Activated CD4-positive, alpha-beta T cell treated with anti-CD3 and anti-CD28 coated beads, Interleukin-2, amount 10 ng/mL, durations not matched to agents 7 days and 5 days (primary cell): Measurements from ENCODE around the gene RPRD1B. TPM values are rescaled to one million over a fixed set of nuclear protein-coding genes. Genes with fewer than 3 reads are reported as not detected.

Source experiments
- CTCF ChIA-PET: fragments of 350-600 bp; sonication (Branson Sonifier 250); formaldehyde crosslinking; loops from one replicate; lab custom pipeline; 2021; ENCODE audit warnings: antibody characterized with exemption; lab: Charles Lee
- POLR2A ChIA-PET: fragments of 350-600 bp; sonication (Branson Sonifier 250); formaldehyde crosslinking; loops from one replicate; lab custom pipeline; 2021; ENCODE audit warnings: antibody characterized with exemption; lab: Charles Lee
- DNase-seq: peaks from one replicate; pipeline ENCODE4 v3.0.0-alpha.2; 2020
- H3K27ac Mint-ChIP-seq: one replicate; pipeline ENCODE4 v1.8.0; 2021; ENCODE audit warnings: mild to moderate bottlenecking, moderate library complexity, mixed read lengths
- H3K27me3 Mint-ChIP-seq: one replicate; pipeline ENCODE4 v1.8.0; 2021; ENCODE audit warnings: mixed read lengths
- H3K36me3 Mint-ChIP-seq: one replicate; pipeline ENCODE4 v1.8.0; 2021; ENCODE audit warnings: low read depth, mixed read lengths
- H3K4me1 Mint-ChIP-seq: one replicate; pipeline ENCODE4 v1.8.0; 2021; ENCODE audit warnings: mixed read lengths
- H3K4me3 Mint-ChIP-seq: one replicate; pipeline ENCODE4 v1.8.0; 2021; ENCODE audit warnings: mild to moderate bottlenecking, moderate library complexity, mixed read lengths
- H3K9me3 Mint-ChIP-seq: one replicate; pipeline ENCODE4 v1.8.0; 2021; ENCODE audit warnings: mixed read lengths
- total RNA-seq, 2 experiments: library from RNA; stranded (reverse); gene quantifications; one replicate each; pipeline ENCODE4 v1.2.3, GENCODE V29; 2021

The RPRD1B gene
- total RNA-seq, 2 experiments from 2014 or later = 35.9 to 37.0 TPM

- peaks cover 51% of the 10 kb centered on the region for H3K4me1 Mint-ChIP-seq
- peaks cover 3% of the 10 kb centered on the region for H3K9me3 Mint-ChIP-seq
- ChIA-PET POLR2A (no interaction called here), CTCF (no interaction called here)
- no peak for DNase-seq
- no peaks in the 10 kb centered on the region for H3K27me3 Mint-ChIP-seq
- H3K36me3 Mint-ChIP-seq = peaks cover 36% of the 10 kb centered on the region
- H3K4me3 Mint-ChIP-seq = no peak overlapping the region
- H3K27ac Mint-ChIP-seq = no peak overlapping the region
Observed at GRCh38 chr20:38029453-38029852, 4.1 kb upstream of the RPRD1B start.

- H3K27ac Mint-ChIP-seq = peak overlapping the region; percentile 99
- peaks cover 60% of the 10 kb centered on the region for H3K4me1 Mint-ChIP-seq
- peak overlapping the region; percentile 97 for H3K4me3 Mint-ChIP-seq
- no peaks in the 10 kb centered on the region for H3K27me3 Mint-ChIP-seq
- peaks cover 30% of the 10 kb centered on the region for H3K36me3 Mint-ChIP-seq
- H3K9me3 Mint-ChIP-seq = peaks cover 3% of the 10 kb centered on the region
- POLR2A ChIA-PET = no interaction called here
- DNase-seq = no peak
- CTCF ChIA-PET = interaction anchor here (1.7 to 2.3 kb wide), 2 partner anchors 11 to 33 kb away, joined by 3 to 7 read pairs; no protein-coding TSS in a partner anchor
Observed at GRCh38 chr20:38031957-38032356, 1.6 kb upstream of the RPRD1B start.

- peak; percentile 61 for DNase-seq
- peaks cover 66% of the 10 kb centered on the region for H3K4me1 Mint-ChIP-seq
- H3K9me3 Mint-ChIP-seq = peaks cover 3% of the 10 kb centered on the region
- ChIA-PET CTCF (interaction anchor here (1.2 to 2.3 kb wide), 7 partner anchors 9 to 402 kb away, joined by 3 to 7 read pairs (median 4); partner anchors contain the start of gene SNHG17), POLR2A (interaction anchor here (0.5 kb wide), 1 partner anchor 40 kb away, joined by 3 read pairs; no protein-coding TSS in a partner anchor)
- H3K4me3 Mint-ChIP-seq = peak overlapping the region; percentile 97
- no peaks in the 10 kb centered on the region for H3K27me3 Mint-ChIP-seq
- H3K36me3 Mint-ChIP-seq = peaks cover 34% of the 10 kb centered on the region
- peak overlapping the region; percentile 99 for H3K27ac Mint-ChIP-seq
Observed at GRCh38 chr20:38032585-38033329, 789 bp upstream of the RPRD1B start.

GRCh38 chr20:38034108-38034649 lies 633 bp downstream of the RPRD1B start:
- Mint-ChIP-seq H3K27me3 (no peaks in the 10 kb centered on the region), H3K36me3 (peaks cover 27% of the 10 kb centered on the region), H3K4me3 (peak overlapping the region; percentile 97), H3K4me1 (peaks cover 57% of the 10 kb centered on the region), H3K9me3 (peaks cover 3% of the 10 kb centered on the region), H3K27ac (peak overlapping the region; percentile 99)
- ChIA-PET CTCF (interaction anchor here (0.7 to 2.3 kb wide), 5 partner anchors 9 to 401 kb away, joined by 4 to 7 read pairs (median 5); partner anchors contain the start of gene SNHG17), POLR2A (no interaction called here)
- no peak for DNase-seq

GRCh38 chr20:38034961-38035360 lies 1.4 kb downstream of the RPRD1B start:
- DNase-seq = no peak
- POLR2A ChIA-PET = no interaction called here
- H3K4me1 Mint-ChIP-seq = peaks cover 52% of the 10 kb centered on the region
- H3K27me3 Mint-ChIP-seq = no peaks in the 10 kb centered on the region
- H3K27ac Mint-ChIP-seq = peak overlapping the region; percentile 99
- CTCF ChIA-PET = interaction anchor here (2.2 kb wide), 1 partner anchor 11 kb away, joined by 5 read pairs; no protein-coding TSS in a partner anchor
- H3K9me3 Mint-ChIP-seq = no peaks in the 10 kb centered on the region
- H3K36me3 Mint-ChIP-seq = peaks cover 20% of the 10 kb centered on the region
- H3K4me3 Mint-ChIP-seq = peak overlapping the region; percentile 97

GRCh38 chr20:38036366-38036765 lies 2.8 kb downstream of the RPRD1B start:
- CTCF ChIA-PET = interaction anchor here (2.2 kb wide), 1 partner anchor 10 kb away, joined by 5 read pairs; no protein-coding TSS in a partner anchor
- peaks cover 45% of the 10 kb centered on the region for H3K4me1 Mint-ChIP-seq
- no peaks in the 10 kb centered on the region for H3K27me3 Mint-ChIP-seq
- H3K27ac Mint-ChIP-seq = no peak overlapping the region
- peaks cover 20% of the 10 kb centered on the region for H3K36me3 Mint-ChIP-seq
- no peaks in the 10 kb centered on the region for H3K9me3 Mint-ChIP-seq
- POLR2A ChIA-PET = no interaction called here
- no peak overlapping the region for H3K4me3 Mint-ChIP-seq
- DNase-seq = no peak

GRCh38 chr20:38040276-38040675 lies 6.7 kb downstream of the RPRD1B start:
- peaks cover 32% of the 10 kb centered on the region for H3K4me1 Mint-ChIP-seq
- ChIA-PET CTCF (no interaction called here), POLR2A (no interaction called here)
- DNase-seq = no peak
- H3K27me3 Mint-ChIP-seq = no peaks in the 10 kb centered on the region
- peaks cover 40% of the 10 kb centered on the region for H3K36me3 Mint-ChIP-seq
- H3K27ac Mint-ChIP-seq = no peak overlapping the region
- H3K9me3 Mint-ChIP-seq = no peaks in the 10 kb centered on the region
- H3K4me3 Mint-ChIP-seq = no peak overlapping the region

- peaks cover 11% of the 10 kb centered on the region for H3K4me1 Mint-ChIP-seq
- H3K27ac Mint-ChIP-seq = no peak overlapping the region
- no peaks in the 10 kb centered on the region for H3K9me3 Mint-ChIP-seq
- DNase-seq = no peak
- no peak overlapping the region for H3K4me3 Mint-ChIP-seq
- ChIA-PET CTCF (interaction anchor here (0.6 to 2.3 kb wide), 2 partner anchors 11 to 155 kb away, joined by 4 to 7 read pairs; partner anchors contain the start of genes RPRD1B and TTI1), POLR2A (no interaction called here)
- peaks cover 38% of the 10 kb centered on the region for H3K36me3 Mint-ChIP-seq
- no peaks in the 10 kb centered on the region for H3K27me3 Mint-ChIP-seq
Observed at GRCh38 chr20:38043512-38044300, 10.2 kb downstream of the RPRD1B start.

- Mint-ChIP-seq H3K9me3 (no peaks in the 10 kb centered on the region), H3K27ac (no peak overlapping the region), H3K4me1 (peaks cover 11% of the 10 kb centered on the region), H3K36me3 (peaks cover 40% of the 10 kb centered on the region), H3K4me3 (no peak overlapping the region), H3K27me3 (no peaks in the 10 kb centered on the region)
- POLR2A ChIA-PET = no interaction called here
- no peak for DNase-seq
- CTCF ChIA-PET = no interaction called here
Observed at GRCh38 chr20:38044685-38045084, 11.1 kb downstream of the RPRD1B start.

GRCh38 chr20:38046572-38046971 lies 13.0 kb downstream of the RPRD1B start:
- Mint-ChIP-seq H3K27ac (no peak overlapping the region), H3K4me3 (no peak overlapping the region), H3K27me3 (no peaks in the 10 kb centered on the region), H3K9me3 (no peaks in the 10 kb centered on the region), H3K36me3 (peaks cover 41% of the 10 kb centered on the region), H3K4me1 (peaks cover 19% of the 10 kb centered on the region)
- POLR2A ChIA-PET = no interaction called here
- no peak for DNase-seq
- CTCF ChIA-PET = interaction anchor here (0.9 to 1.6 kb wide), 2 partner anchors 10 to 482 kb away, joined by 3 to 5 read pairs; no protein-coding TSS in a partner anchor

GRCh38 chr20:38049800-38050199 lies 16.3 kb downstream of the RPRD1B start:
- no peak for DNase-seq
- no peak overlapping the region for H3K4me3 Mint-ChIP-seq
- no peak overlapping the region for H3K27ac Mint-ChIP-seq
- ChIA-PET CTCF (interaction anchor here (0.6 to 2.0 kb wide), 5 partner anchors 8 to 701 kb away, joined by 3 to 4 read pairs (median 3); partner anchors contain the start of genes RPRD1B and TTI1), POLR2A (no interaction called here)
- no peaks in the 10 kb centered on the region for H3K27me3 Mint-ChIP-seq
- H3K36me3 Mint-ChIP-seq = peaks cover 27% of the 10 kb centered on the region
- peaks cover 23% of the 10 kb centered on the region for H3K4me1 Mint-ChIP-seq
- H3K9me3 Mint-ChIP-seq = no peaks in the 10 kb centered on the region

GRCh38 chr20:38050686-38051085 lies 17.1 kb downstream of the RPRD1B start:
- peaks cover 25% of the 10 kb centered on the region for H3K4me1 Mint-ChIP-seq
- DNase-seq = no peak
- H3K4me3 Mint-ChIP-seq = no peak overlapping the region
- no peaks in the 10 kb centered on the region for H3K9me3 Mint-ChIP-seq
- no peak overlapping the region for H3K27ac Mint-ChIP-seq
- peaks cover 27% of the 10 kb centered on the region for H3K36me3 Mint-ChIP-seq
- ChIA-PET CTCF (interaction anchor here (1.2 to 1.4 kb wide), 3 partner anchors 9 to 15 kb away, joined by 3 to 5 read pairs (median 4); no protein-coding TSS in a partner anchor), POLR2A (no interaction called here)
- no peaks in the 10 kb centered on the region for H3K27me3 Mint-ChIP-seq
